Stomach (tissue), 9 donors: ENCODE measurements around the gene DENND1B. TPM values are rescaled to one million over a fixed set of nuclear protein-coding genes. Genes with fewer than 3 reads are reported as not detected.

Experiments used
- DNase-seq, 2 donors: peaks; one replicate each; pipeline versions ENCODE4 v3.0.0 to v3.0.0-alpha.2; 2013 to 2019
- H3K27ac ChIP-seq, 5 donors: fragments of 200-600 bp in 4 of 5; sonication (generic) in 4 of 5; one replicate each; pipeline ENCODE4 v1.5.1; 2013 to 2019; ENCODE audit warnings: mild to moderate bottlenecking in 1 of 5, moderate library complexity in 1 of 5
- H3K27me3 ChIP-seq, 3 donors: fragments of 200-600 bp; sonication (generic); one replicate each; pipeline ENCODE4 v1.5.1; 2017 to 2019; ENCODE audit warnings: mixed run types in 1 of 3
- H3K36me3 ChIP-seq, 4 donors: fragments of 200-600 bp; sonication (generic); 1 replicate in 3 of 4; 2 replicates in 1 of 4; pipeline ENCODE4 v1.5.1; 2016 to 2019
- H3K4me1 ChIP-seq, 4 donors: fragments of 200-600 bp; sonication (generic); one replicate each; pipeline ENCODE4 v1.5.1; 2016 to 2019
- H3K4me3 ChIP-seq, 4 donors: fragments of 200-600 bp; sonication (generic) in 3 of 4; one replicate each; pipeline ENCODE4 v1.5.1; 2016 to 2019; ENCODE audit warnings: mild to moderate bottlenecking in 1 of 4
- H3K9me3 ChIP-seq, 4 donors: fragments of 200-600 bp; sonication (generic); one replicate each; pipeline ENCODE4 v1.5.1; 2016 to 2019
- EP300 ChIP-seq: sonication (generic); formaldehyde crosslinking; IDR thresholded peaks from one replicate; pipeline ENCODE4 v1.6.1; 2017; ENCODE audit warnings: antibody characterized with exemption
- POLR2A ChIP-seq, 4 donors: fragments of 450-650 bp; IDR thresholded peaks; one replicate each; pipeline ENCODE4 v1.6.1; 2016; ENCODE audit warnings: antibody characterized with exemption in 4 of 4, control low read depth in 2 of 4, mild to moderate bottlenecking in 1 of 4, moderate library complexity in 1 of 4
- POLR2AphosphoS5 ChIP-seq, 3 donors: sonication (generic); formaldehyde crosslinking; IDR thresholded peaks; one replicate each; pipeline ENCODE4 v1.6.1; 2016; ENCODE audit warnings: antibody characterized with exemption in 3 of 3
- WGBS, 5 donors: extraction: QIAGEN DNeasy Blood & Tissue Kit in 3 of 5; methylation state at CpG; one replicate each; pipeline versions ENCODE4 v1.1.5 to v1.1.7; 2013 to 2018; 5-methylcytosine and 5-hydroxymethylcytosine counted together
- intact Hi-C: fragments of 100-400 bp; cut with DNase I; formaldehyde crosslinking; loops from one replicate; pipeline ENCODE4 v1.15.1; 2023; ENCODE audit warnings: low total_unique reads
- polyA plus RNA-seq, 3 donors: library from polyadenylated mRNA; stranded (reverse); fragments of 200-250 nt; gene quantifications; one replicate each; pipeline ENCODE4 v1.2.3, GENCODE V29; 2013
- total RNA-seq, 5 donors: library from RNA; depleted of rRNA; stranded (reverse); fragments of >200 nt; gene quantifications; one replicate each; pipeline versions ENCODE4 v1.1.0 to v1.2.3, GENCODE V29; 2014 to 2016
- TF ChIP-seq, protein P1 (sequence below), 7 experiments: fragments of 450-650 bp in 4 of 7; fragments of 200-600 bp in 3 of 7; sonication (generic) in 3 of 7; IDR thresholded peaks; one replicate each; pipeline ENCODE4 v1.5.1; 2016 to 2019; ENCODE audit warnings: antibody characterized with exemption in 7 of 7, control low read depth in 2 of 7, mild to moderate bottlenecking in 1 of 7
- donor health status: healthy with polysubstance abuse.
- donor health status: Bipolar disorder and iron deficiency.
- donor health status: healthy.

The DENND1B gene
- total and polyA plus RNA-seq, 8 donors, result 2.9 to 435 (median 13.7) TPM

DNA sequence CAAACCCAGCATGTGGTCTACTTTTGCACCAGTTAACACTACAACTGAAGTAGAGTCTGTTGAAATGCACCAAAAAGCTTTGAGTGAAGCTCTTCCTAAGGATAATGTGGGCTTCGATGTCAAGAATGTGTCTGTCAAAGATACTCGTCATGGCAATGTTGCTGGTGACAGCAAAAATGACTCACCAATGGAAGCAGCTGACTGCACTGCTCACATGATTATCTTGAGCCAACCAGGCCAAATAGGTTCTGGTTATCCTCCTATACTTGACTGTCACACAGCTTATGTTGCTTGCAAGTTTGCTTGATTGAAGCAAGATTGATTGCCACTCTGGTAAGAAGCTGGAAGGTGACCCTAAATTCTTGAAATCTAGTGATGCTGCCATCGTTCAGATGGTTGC lies 85.2 kb downstream of the DENND1B start:
- WGBS, 5 donors, result 89 to 93% (median 91%) methylated on average over 3 of the region's 3 CpGs
- TF ChIP-seq POLR2AphosphoS5 (IDR thresholded peaks at IDR 0.05), result no peak
- TF ChIP-seq, protein P1, sequence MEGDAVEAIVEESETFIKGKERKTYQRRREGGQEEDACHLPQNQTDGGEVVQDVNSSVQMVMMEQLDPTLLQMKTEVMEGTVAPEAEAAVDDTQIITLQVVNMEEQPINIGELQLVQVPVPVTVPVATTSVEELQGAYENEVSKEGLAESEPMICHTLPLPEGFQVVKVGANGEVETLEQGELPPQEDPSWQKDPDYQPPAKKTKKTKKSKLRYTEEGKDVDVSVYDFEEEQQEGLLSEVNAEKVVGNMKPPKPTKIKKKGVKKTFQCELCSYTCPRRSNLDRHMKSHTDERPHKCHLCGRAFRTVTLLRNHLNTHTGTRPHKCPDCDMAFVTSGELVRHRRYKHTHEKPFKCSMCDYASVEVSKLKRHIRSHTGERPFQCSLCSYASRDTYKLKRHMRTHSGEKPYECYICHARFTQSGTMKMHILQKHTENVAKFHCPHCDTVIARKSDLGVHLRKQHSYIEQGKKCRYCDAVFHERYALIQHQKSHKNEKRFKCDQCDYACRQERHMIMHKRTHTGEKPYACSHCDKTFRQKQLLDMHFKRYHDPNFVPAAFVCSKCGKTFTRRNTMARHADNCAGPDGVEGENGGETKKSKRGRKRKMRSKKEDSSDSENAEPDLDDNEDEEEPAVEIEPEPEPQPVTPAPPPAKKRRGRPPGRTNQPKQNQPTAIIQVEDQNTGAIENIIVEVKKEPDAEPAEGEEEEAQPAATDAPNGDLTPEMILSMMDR (IDR thresholded peaks at IDR 0.05), result no peak
- TF ChIP-seq EP300, result no peak
- no peak for TF ChIP-seq POLR2A (IDR thresholded peaks at IDR 0.05)
- H3K27ac ChIP-seq, result no peak overlapping the region

DNA sequence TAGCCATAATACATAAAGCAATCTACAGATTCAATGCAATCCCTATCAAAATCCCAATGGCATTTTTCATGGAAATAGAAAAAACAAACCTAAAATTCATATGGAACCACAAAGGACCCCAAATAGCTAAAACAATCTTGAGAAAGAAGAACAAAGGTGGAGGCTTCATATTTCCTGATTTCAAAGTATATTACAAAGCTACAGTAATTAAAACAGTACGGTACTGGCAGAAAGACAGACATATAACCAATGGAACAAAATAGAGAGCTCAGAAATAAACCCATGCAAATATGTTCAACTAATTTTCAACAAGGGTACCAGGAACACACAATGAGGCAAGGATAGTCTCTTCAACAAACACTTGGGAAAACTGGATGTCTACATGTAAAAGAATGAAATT lies 87.0 kb downstream of the DENND1B start:
- Histone ChIP-seq H3K27me3 (no peaks in the 10 kb centered on the region), H3K27ac (no peak overlapping the region), H3K4me1 (peaks cover 0 to 23% (median 14%) of the 10 kb centered on the region in 4 donors), H3K4me3 (no peak overlapping the region), H3K36me3 (peaks cover 0 to 6% (median 0%) of the 10 kb centered on the region in 4 donors), H3K9me3 (peaks cover 0 to 13% (median 6%) of the 10 kb centered on the region in 4 donors)
- intact Hi-C loops, result no loop called here
- no peak for DNase-seq
- WGBS, 5 donors, result 96 to 100% (median 98%) methylated on average over 1 of the region's 1 CpG
- TF ChIP-seq POLR2A (IDR thresholded peaks at IDR 0.05) (no peak), POLR2AphosphoS5 (IDR thresholded peaks at IDR 0.05) (no peak), EP300 (no peak)
- TF ChIP-seq, protein P1 (IDR thresholded peaks at IDR 0.05), result no peak

More for the DNA sequence above, 85.2 kb downstream of the DENND1B start:
- Histone ChIP-seq H3K4me3 (no peak overlapping the region), H3K27me3 (no peaks in the 10 kb centered on the region), H3K4me1 (peaks cover 0 to 27% (median 16%) of the 10 kb centered on the region in 4 donors), H3K9me3 (peaks cover 0 to 13% (median 6%) of the 10 kb centered on the region in 4 donors), H3K36me3 (peaks cover 0 to 6% (median 0%) of the 10 kb centered on the region in 4 donors)
- no peak for DNase-seq
- intact Hi-C loops, result no loop called here

GRCh38 chr1:197686702-197687355 lies 88.5 kb downstream of the DENND1B start:
- H3K36me3 ChIP-seq, result peaks cover 0 to 6% (median 0%) of the 10 kb centered on the region in 4 donors
- no peak overlapping the region for H3K27ac ChIP-seq

DNA sequence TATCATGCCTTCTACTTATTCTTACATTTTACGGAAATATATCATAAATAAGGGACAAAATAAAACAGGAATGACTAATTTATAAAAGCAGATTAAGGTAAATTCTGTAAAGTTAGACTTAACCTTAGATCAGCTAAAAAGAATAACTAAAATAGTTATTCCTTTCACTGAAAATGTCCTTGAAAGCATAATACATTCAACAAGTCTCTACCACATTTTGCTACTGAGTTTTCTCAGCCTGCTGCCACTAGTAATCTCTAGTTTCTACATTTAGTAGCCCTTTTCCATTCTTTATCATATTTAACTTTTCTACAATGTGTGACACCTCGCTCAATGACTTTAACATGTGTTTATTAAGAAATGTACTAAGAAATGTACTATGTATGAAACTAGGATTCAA lies 89.0 kb downstream of the DENND1B start:
- Histone ChIP-seq H3K4me3 (no peak overlapping the region), H3K9me3 (peaks cover 0 to 13% (median 6%) of the 10 kb centered on the region in 4 donors)
- intact Hi-C loops, result no loop called here

More at GRCh38 chr1:197686702-197687355, 88.5 kb downstream of the DENND1B start:
- Histone ChIP-seq H3K9me3 (peaks cover 0 to 13% (median 6%) of the 10 kb centered on the region in 4 donors), H3K4me1 (peaks cover 0 to 11% (median 4%) of the 10 kb centered on the region in 4 donors), H3K4me3 (no peak overlapping the region), H3K27me3 (no peaks in the 10 kb centered on the region)
- intact Hi-C loops, result no loop called here
- DNase-seq, result no peak
- TF ChIP-seq POLR2A (IDR thresholded peaks at IDR 0.05), result no peak
- no peak for TF ChIP-seq POLR2AphosphoS5 (IDR thresholded peaks at IDR 0.05)
- TF ChIP-seq EP300, result no peak
- TF ChIP-seq, protein P1 (IDR thresholded peaks at IDR 0.05), result no peak
- WGBS, 5 donors, result 87 to 93% (median 89%) methylated on average over 6 of the region's 6 CpGs

More for the DNA sequence above, 89.0 kb downstream of the DENND1B start:
- WGBS, 5 donors, result 86 to 92% (median 88%) methylated on average over 2 of the region's 2 CpGs
- DNase-seq, result no peak
- Histone ChIP-seq H3K4me1 (peaks cover 0 to 11% (median 4%) of the 10 kb centered on the region in 4 donors), H3K27ac (no peak overlapping the region), H3K27me3 (no peaks in the 10 kb centered on the region), H3K36me3 (peaks cover 0 to 6% (median 0%) of the 10 kb centered on the region in 4 donors)
- TF ChIP-seq, protein P1 (IDR thresholded peaks at IDR 0.05), result no peak
- no peak for TF ChIP-seq EP300
- TF ChIP-seq POLR2A (IDR thresholded peaks at IDR 0.05), result no peak
- TF ChIP-seq POLR2AphosphoS5 (IDR thresholded peaks at IDR 0.05), result no peak
